ENCODE data around the gene CRTAC1.

DNA sequence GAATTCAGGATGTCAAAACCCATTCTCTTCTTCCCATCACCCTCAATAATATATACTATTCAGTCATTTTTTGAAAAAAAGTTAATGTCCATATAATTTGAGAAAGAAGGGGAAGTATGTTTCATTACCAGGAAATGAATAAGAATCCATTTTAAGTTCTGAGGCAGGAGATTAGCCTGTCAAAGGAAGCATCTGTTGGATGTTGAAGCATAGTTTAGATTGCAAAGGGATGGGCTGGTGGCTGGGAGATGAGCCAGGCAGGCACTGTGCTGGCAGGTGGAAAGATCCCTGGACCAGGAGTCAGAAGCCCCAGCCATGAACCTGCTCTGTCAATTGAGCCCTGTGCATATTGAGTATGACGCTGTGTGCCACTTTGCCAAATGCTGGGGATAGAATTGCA, 48.4 kb upstream of the CRTAC1 start:
- TF ChIP-seq ZNF232 (CRISPR knock-in tag; IDR thresholded peaks at IDR 0.05) = no peak
- TF ChIP-seq NR3C1 (CRISPR knock-in tag; conservative IDR thresholded peaks at IDR 0.05; ENCODE audit: low read depth) = no peak
- TF ChIP-seq, protein P1, sequence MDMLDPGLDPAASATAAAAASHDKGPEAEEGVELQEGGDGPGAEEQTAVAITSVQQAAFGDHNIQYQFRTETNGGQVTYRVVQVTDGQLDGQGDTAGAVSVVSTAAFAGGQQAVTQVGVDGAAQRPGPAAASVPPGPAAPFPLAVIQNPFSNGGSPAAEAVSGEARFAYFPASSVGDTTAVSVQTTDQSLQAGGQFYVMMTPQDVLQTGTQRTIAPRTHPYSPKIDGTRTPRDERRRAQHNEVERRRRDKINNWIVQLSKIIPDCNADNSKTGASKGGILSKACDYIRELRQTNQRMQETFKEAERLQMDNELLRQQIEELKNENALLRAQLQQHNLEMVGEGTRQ (CRISPR knock-in tag; IDR thresholded peaks at IDR 0.05) = no peak
- no peak for TF ChIP-seq TCF7 (CRISPR knock-in tag; IDR thresholded peaks at IDR 0.05; ENCODE audit: low read depth)
- TF ChIP-seq, protein P2, sequence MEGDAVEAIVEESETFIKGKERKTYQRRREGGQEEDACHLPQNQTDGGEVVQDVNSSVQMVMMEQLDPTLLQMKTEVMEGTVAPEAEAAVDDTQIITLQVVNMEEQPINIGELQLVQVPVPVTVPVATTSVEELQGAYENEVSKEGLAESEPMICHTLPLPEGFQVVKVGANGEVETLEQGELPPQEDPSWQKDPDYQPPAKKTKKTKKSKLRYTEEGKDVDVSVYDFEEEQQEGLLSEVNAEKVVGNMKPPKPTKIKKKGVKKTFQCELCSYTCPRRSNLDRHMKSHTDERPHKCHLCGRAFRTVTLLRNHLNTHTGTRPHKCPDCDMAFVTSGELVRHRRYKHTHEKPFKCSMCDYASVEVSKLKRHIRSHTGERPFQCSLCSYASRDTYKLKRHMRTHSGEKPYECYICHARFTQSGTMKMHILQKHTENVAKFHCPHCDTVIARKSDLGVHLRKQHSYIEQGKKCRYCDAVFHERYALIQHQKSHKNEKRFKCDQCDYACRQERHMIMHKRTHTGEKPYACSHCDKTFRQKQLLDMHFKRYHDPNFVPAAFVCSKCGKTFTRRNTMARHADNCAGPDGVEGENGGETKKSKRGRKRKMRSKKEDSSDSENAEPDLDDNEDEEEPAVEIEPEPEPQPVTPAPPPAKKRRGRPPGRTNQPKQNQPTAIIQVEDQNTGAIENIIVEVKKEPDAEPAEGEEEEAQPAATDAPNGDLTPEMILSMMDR (IDR thresholded peaks at IDR 0.05) = no peak
- no peak for TF ChIP-seq CREM (CRISPR knock-in tag; IDR thresholded peaks at IDR 0.05)
- no peak for TF ChIP-seq TEAD4 (CRISPR knock-in tag; IDR thresholded peaks at IDR 0.05)
- no peak for TF ChIP-seq MYBL2 (CRISPR knock-in tag; IDR thresholded peaks at IDR 0.05)
- TF ChIP-seq JUN (CRISPR knock-in tag; IDR thresholded peaks at IDR 0.05) = no peak
- TF ChIP-seq, protein P3, sequence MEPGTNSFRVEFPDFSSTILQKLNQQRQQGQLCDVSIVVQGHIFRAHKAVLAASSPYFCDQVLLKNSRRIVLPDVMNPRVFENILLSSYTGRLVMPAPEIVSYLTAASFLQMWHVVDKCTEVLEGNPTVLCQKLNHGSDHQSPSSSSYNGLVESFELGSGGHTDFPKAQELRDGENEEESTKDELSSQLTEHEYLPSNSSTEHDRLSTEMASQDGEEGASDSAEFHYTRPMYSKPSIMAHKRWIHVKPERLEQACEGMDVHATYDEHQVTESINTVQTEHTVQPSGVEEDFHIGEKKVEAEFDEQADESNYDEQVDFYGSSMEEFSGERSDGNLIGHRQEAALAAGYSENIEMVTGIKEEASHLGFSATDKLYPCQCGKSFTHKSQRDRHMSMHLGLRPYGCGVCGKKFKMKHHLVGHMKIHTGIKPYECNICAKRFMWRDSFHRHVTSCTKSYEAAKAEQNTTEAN (CRISPR knock-in tag; IDR thresholded peaks at IDR 0.05) = no peak

All from WTC11 (cell line).